A549 (cell line): Measurements from ENCODE around the gene PBX3.

ENCODE experiments used
- EHMT2 ChIP-seq: fragments of 200-600 bp; sonication (generic); IDR thresholded peaks from 2 replicates; pipeline ENCODE4 v1.6.1; 2016; ENCODE audit warnings: antibody characterized with exemption, low read depth, mild to moderate bottlenecking, moderate library complexity
- RAD21 ChIP-seq, 2 experiments: fragments of >200 bp in 1 of 2; sonication (Bioruptor Twin) in 1 of 2; formaldehyde crosslinking in 1 of 2; IDR thresholded peaks in 1 of 2; conservative IDR thresholded peaks in 1 of 2; 2 replicates in 1 of 2; 3 replicates in 1 of 2; pipeline ENCODE4 v1.6.1; 2012 to 2018; ENCODE audit warnings: inconsistent platforms in 1 of 2

- TF ChIP-seq RAD21 (conservative IDR thresholded peaks at IDR 0.05 in 1 of 2, IDR thresholded peaks at IDR 0.05 in 1 of 2), result no peak
- no peak for TF ChIP-seq EHMT2
These were observed 82.6 kb downstream of the PBX3 start for GRCh38 chr9:125829743-125830142.
